WTC11 (cell line): Measurements from ENCODE around the gene SLC25A21. TPM values are rescaled to one million over a fixed set of nuclear protein-coding genes. Genes with fewer than 3 reads are reported as not detected.

Source experiments
- ATAC-seq: fragments of 200-7000 bp; cut with Tn5 transposase; 2 replicates; pipeline ENCODE4 v1.10.0; 2021; ENCODE audit warnings: mild to moderate bottlenecking, moderate library complexity
- CTCF ChIA-PET: fragments of 300-600 bp; sonication (Branson Sonifier 250); formaldehyde crosslinking; loops from one replicate; lab custom pipeline; 2021; ENCODE audit warnings: antibody characterized with exemption; lab: Charles Lee
- POLR2A ChIA-PET: fragments of 350-600 bp; sonication (Branson Sonifier 250); formaldehyde crosslinking; loops from one replicate; lab custom pipeline; 2021; ENCODE audit warnings: antibody characterized with exemption; lab: Charles Lee
- DNase-seq: peaks from one replicate; pipeline ENCODE4 v3.0.0; 2021; ENCODE audit warnings: low spot score
- H3K27ac Mint-ChIP-seq: 2 replicates; pipeline ENCODE4 v1.8.0; 2021; ENCODE audit warnings: mixed read lengths
- H3K27me3 Mint-ChIP-seq: 2 replicates; pipeline ENCODE4 v1.8.0; 2021; ENCODE audit warnings: low read depth, mild to moderate bottlenecking, moderate library complexity, mixed read lengths
- H3K36me3 Mint-ChIP-seq: 2 replicates; pipeline ENCODE4 v1.8.0; 2021; ENCODE audit warnings: mixed read lengths
- H3K4me1 Mint-ChIP-seq: 2 replicates; pipeline ENCODE4 v1.8.0; 2022; ENCODE audit warnings: mixed read lengths
- H3K4me3 Mint-ChIP-seq: 2 replicates; pipeline ENCODE4 v1.8.0; 2021; ENCODE audit warnings: mild to moderate bottlenecking, moderate library complexity, mixed read lengths
- H3K9me3 Mint-ChIP-seq: 2 replicates; pipeline ENCODE4 v1.8.0; 2021; ENCODE audit warnings: mixed read lengths
- AFF4 ChIP-seq: sonication (generic); formaldehyde crosslinking; IDR thresholded peaks from 2 replicates; pipeline ENCODE4 v1.8.1; 2023; ENCODE audit warnings: mild to moderate bottlenecking, missing genetic modification reagents, borderline replicate concordance
- ATF6 ChIP-seq: sonication (generic); formaldehyde crosslinking; IDR thresholded peaks from 2 replicates; pipeline ENCODE4 v1.8.1; 2023; ENCODE audit warnings: mild to moderate bottlenecking, missing genetic modification reagents
- CBFB ChIP-seq: sonication (generic); formaldehyde crosslinking; IDR thresholded peaks from 2 replicates; pipeline ENCODE4 v1.8.1; 2022; ENCODE audit warnings: mild to moderate bottlenecking, low read depth, missing genetic modification reagents
- GABPB1 ChIP-seq: sonication (generic); formaldehyde crosslinking; IDR thresholded peaks from 2 replicates; pipeline ENCODE4 v1.8.1; 2023; ENCODE audit warnings: mild to moderate bottlenecking, missing genetic modification reagents
- HMGA2 ChIP-seq: fragments of 250-450 bp; sonication (Bioruptor Pico); IDR thresholded peaks from 2 replicates; pipeline ENCODE4 v1.4.0; 2021; ENCODE audit warnings: mild to moderate bottlenecking, moderate library complexity
- KAT7 ChIP-seq: sonication (generic); formaldehyde crosslinking; IDR thresholded peaks from 2 replicates; pipeline ENCODE4 v1.8.1; 2023; ENCODE audit warnings: missing genetic modification reagents, mild to moderate bottlenecking, borderline replicate concordance
- MXD4 ChIP-seq: fragments of 250-450 bp; sonication (Bioruptor Pico); IDR thresholded peaks from 2 replicates; pipeline ENCODE4 v1.8.0; 2021; ENCODE audit warnings: mild to moderate bottlenecking, moderate library complexity, borderline replicate concordance
- MYBL2 ChIP-seq: sonication (generic); formaldehyde crosslinking; IDR thresholded peaks from 2 replicates; pipeline ENCODE4 v1.8.1; 2023; ENCODE audit warnings: mild to moderate bottlenecking, moderate library complexity, missing genetic modification reagents
- NFE2L1 ChIP-seq: sonication (generic); formaldehyde crosslinking; IDR thresholded peaks from 2 replicates; pipeline ENCODE4 v1.8.1; 2023; ENCODE audit warnings: missing genetic modification reagents
- NR1H2 ChIP-seq: sonication (generic); formaldehyde crosslinking; IDR thresholded peaks from 2 replicates; pipeline ENCODE4 v1.9.0; 2021; ENCODE audit warnings: mild to moderate bottlenecking, moderate library complexity, missing genetic modification reagents
- RELA ChIP-seq: sonication (generic); formaldehyde crosslinking; IDR thresholded peaks from 2 replicates; pipeline ENCODE4 v1.8.1; 2022; ENCODE audit warnings: missing genetic modification reagents, mild to moderate bottlenecking, borderline replicate concordance
- SMAD3 ChIP-seq: sonication (generic); formaldehyde crosslinking; IDR thresholded peaks from 2 replicates; pipeline ENCODE4 v1.8.0; 2022; ENCODE audit warnings: missing genetic modification reagents, mild to moderate bottlenecking, borderline replicate concordance
- SOX15 ChIP-seq: fragments of 250-450 bp; sonication (Bioruptor Pico); IDR thresholded peaks from 2 replicates; pipeline ENCODE4 v1.9.0; 2021; ENCODE audit warnings: mild to moderate bottlenecking
- STAT6 ChIP-seq: sonication (generic); formaldehyde crosslinking; conservative IDR thresholded peaks from 2 replicates; pipeline ENCODE4 v1.8.1; 2023; ENCODE audit warnings: mild to moderate bottlenecking, low read depth, missing genetic modification reagents, moderate library complexity
- TCF7 ChIP-seq: sonication (generic); formaldehyde crosslinking; IDR thresholded peaks from 2 replicates; pipeline ENCODE4 v1.8.0; 2022; ENCODE audit warnings: mild to moderate bottlenecking, low read depth, missing genetic modification reagents, moderate library complexity
- TP53 ChIP-seq: sonication (generic); formaldehyde crosslinking; IDR thresholded peaks from 2 replicates; pipeline ENCODE4 v1.8.1; 2023; ENCODE audit warnings: mild to moderate bottlenecking, missing genetic modification reagents
- ZNF232 ChIP-seq: sonication (generic); formaldehyde crosslinking; IDR thresholded peaks from 2 replicates; pipeline ENCODE4 v1.8.0; 2022; ENCODE audit warnings: mild to moderate bottlenecking, missing genetic modification reagents
- ZSCAN18 ChIP-seq: fragments of 250-450 bp; sonication (Bioruptor Pico); IDR thresholded peaks from 2 replicates; pipeline ENCODE4 v2.1.2; 2022; ENCODE audit warnings: mild to moderate bottlenecking, moderate library complexity
- total RNA-seq: library from RNA; stranded (reverse); gene quantifications from 3 replicates; pipeline ENCODE4 v1.2.3, GENCODE V29; 2021

SLC25A21 gene
- total RNA-seq, 1 experiment from 2014 or later: 8.2 TPM

- TF ChIP-seq ATF6 (CRISPR knock-in tag) (no peak), HMGA2 (no peak), RELA (CRISPR knock-in tag) (no peak), TP53 (CRISPR knock-in tag) (no peak), MXD4 (no peak)
Observed at GRCh38 chr14:36971263-36971855, 201.0 kb downstream of the SLC25A21 start (continued).

GRCh38 chr14:36967892-36968555, 204.4 kb downstream of the SLC25A21 start:
- no peak for TF ChIP-seq NFE2L1 (CRISPR knock-in tag)
- no peak for TF ChIP-seq MYBL2
- no peak for TF ChIP-seq CBFB (CRISPR knock-in tag)
- TF ChIP-seq ZSCAN18 (CRISPR knock-in tag): no peak
- TF ChIP-seq KAT7: no peak
- TF ChIP-seq, all 79 proteins: peak for 0
- H3K4me3 Mint-ChIP-seq: no peak overlapping the region
- ATAC-seq: no peak
- H3K4me1 Mint-ChIP-seq: no peaks in the 10 kb centered on the region
- no peak for DNase-seq
- ChIA-PET CTCF (interaction anchor here (1.1 kb wide), 1 partner anchor 320 kb away, joined by 3 read pairs; no protein-coding TSS in a partner anchor), POLR2A (no interaction called here)
- no peaks in the 10 kb centered on the region for H3K9me3 Mint-ChIP-seq
- no peaks in the 10 kb centered on the region for H3K36me3 Mint-ChIP-seq
- H3K27me3 Mint-ChIP-seq: no peaks in the 10 kb centered on the region
- no peak overlapping the region for H3K27ac Mint-ChIP-seq

- Mint-ChIP-seq H3K27me3 (no peaks in the 10 kb centered on the region), H3K4me1 (peaks cover 35% of the 10 kb centered on the region), H3K4me3 (no peak overlapping the region), H3K36me3 (no peaks in the 10 kb centered on the region), H3K9me3 (no peaks in the 10 kb centered on the region), H3K27ac (no peak overlapping the region)
- ChIA-PET POLR2A (no interaction called here), CTCF (interaction anchor here (1.5 kb wide), 1 partner anchor 162 kb away, joined by 4 read pairs; no protein-coding TSS in a partner anchor)
- DNase-seq (no peak), ATAC-seq (no peak)
- TF ChIP-seq NR1H2 (CRISPR knock-in tag) (no peak), TCF7 (CRISPR knock-in tag) (no peak), MXD4 (no peak), SOX15 (CRISPR knock-in tag) (no peak), STAT6 (CRISPR knock-in tag) (no peak), SMAD3 (CRISPR knock-in tag) (no peak), GABPB1 (CRISPR knock-in tag) (no peak), ZSCAN18 (CRISPR knock-in tag) (no peak), AFF4 (CRISPR knock-in tag) (no peak), ZNF232 (no peak)
Observed at GRCh38 chr14:36955967-36956366, 216.4 kb downstream of the SLC25A21 start.
